ENCODE results near the gene VPS29. TPM values are rescaled to one million over a fixed set of nuclear protein-coding genes. Genes with fewer than 3 reads are reported as not detected.
"Not testable (repeated sequence)": the region's sequence is repeated elsewhere in the genome, so short reads cannot be mapped to it uniquely, and the experiment has no call there.

The VPS29 gene
- total RNA-seq, 1 experiment from 2014 or later: 93.4 TPM

- no peak for DNase-seq (ENCODE audit: low read depth)
Measured at GRCh38 chr12:110528277-110528839, 26.4 kb upstream of the VPS29 start.

DNA sequence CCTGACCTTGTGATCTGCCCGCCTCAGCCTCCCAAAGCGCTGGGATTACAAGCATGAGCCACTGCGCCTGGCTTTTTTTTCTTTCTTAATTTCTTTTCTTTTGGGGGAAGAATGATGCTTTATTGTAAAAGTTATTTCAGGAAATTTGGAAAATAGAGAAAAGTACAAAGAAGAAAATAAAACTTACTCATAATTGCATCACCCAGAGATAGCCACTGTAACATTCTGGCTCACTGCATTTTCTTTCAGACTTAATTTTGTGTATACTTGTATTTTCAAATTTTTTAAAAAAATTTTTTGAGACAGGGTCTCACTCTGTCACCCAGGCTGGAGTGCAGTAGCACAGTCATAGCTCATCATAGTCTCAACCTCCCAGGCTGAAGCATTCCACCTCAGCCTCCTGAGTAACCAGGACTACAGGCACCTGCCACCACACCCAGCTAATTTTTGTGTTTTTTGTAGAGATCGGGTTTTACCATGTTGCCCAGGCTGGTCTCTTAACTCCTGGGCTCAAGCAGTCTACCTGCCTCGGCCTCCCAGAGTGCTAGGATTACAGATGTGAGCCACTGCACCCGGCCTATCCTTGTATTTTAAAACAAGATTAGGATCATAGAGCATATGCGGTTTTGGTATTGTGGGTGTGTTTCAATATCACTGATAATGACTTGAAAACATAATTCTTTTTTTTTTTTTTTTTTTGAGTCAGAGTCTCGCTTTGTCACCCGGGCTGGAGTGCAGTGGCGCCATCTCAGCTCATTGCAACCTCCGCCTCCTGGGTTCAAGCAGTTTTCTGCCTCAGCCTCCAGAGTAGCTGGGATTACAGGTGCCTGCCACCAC is 19.2 kb upstream of the VPS29 start:
- not testable (repeated sequence) for DNase-seq (ENCODE audit: low read depth)

DNA sequence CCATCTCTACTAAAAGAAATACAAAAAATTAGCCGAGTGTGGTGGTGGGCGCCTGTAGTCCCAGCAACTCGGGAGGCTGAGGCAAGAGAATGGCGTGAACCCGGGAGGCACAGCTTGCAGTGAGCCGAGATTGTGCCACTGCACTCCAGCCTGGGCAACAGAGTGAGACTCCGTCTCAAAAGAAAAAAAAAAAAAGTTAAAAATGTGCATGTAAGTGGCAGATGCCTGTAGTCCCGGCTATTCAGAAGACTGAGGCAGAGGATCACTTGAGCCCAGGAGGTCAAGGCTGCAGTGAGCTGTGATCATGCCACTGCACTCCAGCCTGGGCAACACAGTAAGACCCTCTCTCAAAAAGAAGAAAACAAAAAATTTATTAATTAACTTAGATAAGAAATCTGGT is 16.1 kb upstream of the VPS29 start:
- DNase-seq (ENCODE audit: low read depth): not testable (repeated sequence)

- DNase-seq (ENCODE audit: low read depth): no peak
Measured at GRCh38 chr12:110516995-110517394, 15.1 kb upstream of the VPS29 start.

- no peak for DNase-seq (ENCODE audit: low read depth)
Measured at GRCh38 chr12:110514363-110514762, 12.5 kb upstream of the VPS29 start.

- no peak for DNase-seq (ENCODE audit: low read depth)
Measured at GRCh38 chr12:110513842-110514241, 11.9 kb upstream of the VPS29 start.

GRCh38 chr12:110508071-110508586 is 6.2 kb upstream of the VPS29 start:
- DNase-seq (ENCODE audit: low read depth): no peak

- no peak for DNase-seq (ENCODE audit: low read depth)
Measured at GRCh38 chr12:110505332-110505731, 3.4 kb upstream of the VPS29 start.

DNA sequence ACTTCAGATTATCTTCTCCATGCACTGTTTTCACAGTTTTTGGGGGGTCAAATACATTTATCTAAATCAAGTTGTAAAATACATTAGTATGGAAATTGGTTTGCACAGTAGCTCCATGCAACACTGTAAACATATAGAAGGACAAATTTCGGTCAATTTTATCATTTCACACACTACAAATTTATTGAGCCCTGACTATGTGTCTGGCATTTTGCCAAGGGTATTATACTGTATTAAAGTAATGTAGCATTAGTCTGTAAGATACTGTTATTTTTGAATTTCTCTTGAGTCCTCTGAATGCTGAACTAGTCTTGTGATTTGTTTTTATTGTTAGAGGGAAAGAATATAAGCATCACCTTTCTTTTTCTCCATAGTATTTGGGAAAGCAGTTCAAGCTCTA is 1.5 kb upstream of the VPS29 start:
- DNase-seq (ENCODE audit: low read depth): no peak

- peak; percentile 67 for DNase-seq (ENCODE audit: low read depth)
Measured at GRCh38 chr12:110501399-110501751, 536 bp downstream of the VPS29 start.

- no peak for DNase-seq (ENCODE audit: low read depth)
Measured at GRCh38 chr12:110498984-110499706, 2.8 kb downstream of the VPS29 start.

DNA sequence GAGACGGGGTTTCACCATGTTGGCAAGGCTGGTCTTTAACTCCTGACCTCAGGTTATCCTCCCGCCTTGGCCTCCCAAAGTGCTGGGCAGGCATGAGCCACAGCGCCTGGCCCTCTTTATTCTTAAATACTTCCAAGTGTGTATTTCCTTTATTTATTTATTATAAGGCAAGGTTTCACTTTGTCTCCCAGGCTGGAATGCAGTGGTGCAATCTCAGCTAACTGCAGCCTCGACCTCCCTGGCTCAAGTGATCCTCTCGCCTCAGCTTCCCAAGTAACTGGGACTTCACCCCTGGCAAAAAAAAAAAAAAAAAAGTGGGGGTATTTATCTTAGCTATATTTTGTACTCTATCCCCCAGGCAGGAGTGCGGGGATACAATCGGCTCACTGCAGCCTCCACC is 26.5 kb downstream of the VPS29 start:
- no peak for DNase-seq (ENCODE audit: low read depth)

GRCh38 chr12:110468214-110469048 is 33.5 kb downstream of the VPS29 start, which contains the start of the genes FAM216A and GPN3:
Gene FAM216A (plus strand): TSS chr12:110468845. CDS start chr12:110468876, 31 bp downstream.
Gene GPN3 (minus strand): TSS chr12:110468257. CDS start chr12:110468203, 54 bp downstream.
- peak; percentile 99 for DNase-seq (ENCODE audit: low read depth)

GRCh38 chr12:110467847-110468213 is 34.1 kb downstream of the VPS29 start:
- no peak for DNase-seq (ENCODE audit: low read depth)

DNA sequence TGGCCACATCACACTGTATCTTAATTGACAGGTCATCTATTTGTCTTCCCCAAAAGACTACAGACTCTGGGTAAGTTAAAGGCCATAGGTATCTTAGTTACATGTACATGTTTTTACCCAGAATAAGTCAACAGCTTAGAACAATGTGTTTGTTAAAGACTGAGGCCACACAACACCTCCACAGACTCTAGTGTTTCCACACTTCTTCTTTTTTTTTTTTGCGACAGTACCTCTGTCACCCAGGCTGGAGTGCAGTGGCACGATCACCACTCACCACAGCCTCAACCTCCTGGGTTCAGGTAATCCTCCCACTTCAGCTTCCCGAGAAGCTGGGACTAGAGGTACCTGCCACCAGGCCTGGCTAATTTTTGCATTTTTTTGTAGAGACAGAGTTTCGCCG is 35.1 kb downstream of the VPS29 start:
- no peak for DNase-seq (ENCODE audit: low read depth)

GRCh38 chr12:110465765-110466164 is 36.1 kb downstream of the VPS29 start:
- DNase-seq (ENCODE audit: low read depth): not testable (repeated sequence)

- DNase-seq (ENCODE audit: low read depth): no peak
Measured at GRCh38 chr12:110465024-110465423, 36.9 kb downstream of the VPS29 start.

GRCh38 chr12:110461189-110461588 is 40.7 kb downstream of the VPS29 start:
- DNase-seq (ENCODE audit: low read depth): not testable (repeated sequence)

DNA sequence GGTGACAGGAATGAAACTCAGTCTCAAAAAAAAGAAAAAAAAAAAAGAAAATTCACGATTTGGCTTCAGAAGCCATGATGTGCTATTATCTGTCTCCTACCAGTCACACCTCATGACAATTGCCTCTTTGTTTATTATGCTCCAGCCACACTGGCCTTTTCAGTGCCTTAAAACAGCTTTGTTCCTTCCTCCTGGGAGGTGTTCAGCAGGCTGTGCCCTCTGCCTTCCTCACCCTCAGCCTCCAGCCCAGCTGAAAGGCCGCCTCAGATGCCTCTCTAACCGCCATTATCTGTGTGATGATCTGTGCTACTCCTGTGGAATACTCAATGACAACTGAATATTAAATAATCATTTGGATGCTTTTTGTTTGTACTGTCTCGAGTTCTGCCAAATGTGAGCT is 43.2 kb downstream of the VPS29 start:
- no peak for DNase-seq (ENCODE audit: low read depth)

DNA sequence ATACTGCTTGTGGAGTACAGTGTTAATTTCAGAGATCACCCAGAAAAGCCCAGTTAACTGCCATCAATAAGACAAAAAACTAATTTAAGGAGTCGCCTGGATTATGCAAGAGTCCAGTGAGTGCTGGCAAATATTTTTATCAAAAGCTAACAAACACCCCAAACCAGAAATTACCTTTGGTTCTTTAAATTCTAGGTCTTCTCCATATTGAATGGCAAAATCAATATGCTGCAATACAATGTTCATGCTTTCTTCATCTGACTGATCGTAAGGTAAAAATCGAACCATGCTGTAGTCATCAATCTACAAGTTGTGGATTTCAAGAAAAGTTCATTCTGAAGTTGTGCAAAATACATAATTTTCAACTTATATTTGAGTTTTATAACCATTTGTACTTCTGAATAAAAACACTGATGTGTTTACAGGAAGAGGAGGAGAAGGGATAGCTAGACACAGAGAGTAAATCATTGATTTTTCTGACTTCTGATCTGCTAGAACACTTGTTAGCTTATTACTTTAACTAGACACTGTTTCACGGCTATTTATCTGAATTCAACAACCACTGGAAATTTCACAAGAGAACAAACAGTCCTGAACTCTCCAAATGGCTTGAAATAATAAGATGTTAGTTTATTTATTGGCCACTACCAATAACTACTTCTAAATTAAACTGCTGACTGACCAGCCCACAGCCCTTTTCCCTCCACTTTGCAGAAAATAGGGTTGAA is 48.2 kb downstream of the VPS29 start:
- no peak for DNase-seq (ENCODE audit: low read depth)

DNA sequence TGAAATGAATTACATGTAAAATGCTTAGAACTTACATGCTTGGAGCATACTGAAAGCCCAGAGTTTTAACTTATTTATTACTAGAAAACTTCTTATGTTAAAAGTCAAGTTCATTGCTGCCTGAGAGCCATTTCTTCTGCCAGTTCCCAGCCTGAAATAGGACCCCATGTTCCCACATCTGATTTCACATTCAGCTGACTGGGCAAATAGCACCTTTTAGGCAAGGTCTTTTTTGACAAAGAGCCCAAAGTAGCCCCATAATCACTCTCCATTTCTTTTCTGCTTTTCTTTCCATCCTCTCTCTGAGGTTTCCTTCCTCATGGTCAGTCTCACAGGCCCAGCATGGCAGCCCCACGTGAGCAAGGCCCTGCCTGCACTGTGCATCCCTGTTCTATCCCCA is 50.6 kb downstream of the VPS29 start:
- DNase-seq (ENCODE audit: low read depth): no peak

All from Daoy (cell line).